ENCODE results near the gene TEAD1.

The TEAD1 gene

DNA sequence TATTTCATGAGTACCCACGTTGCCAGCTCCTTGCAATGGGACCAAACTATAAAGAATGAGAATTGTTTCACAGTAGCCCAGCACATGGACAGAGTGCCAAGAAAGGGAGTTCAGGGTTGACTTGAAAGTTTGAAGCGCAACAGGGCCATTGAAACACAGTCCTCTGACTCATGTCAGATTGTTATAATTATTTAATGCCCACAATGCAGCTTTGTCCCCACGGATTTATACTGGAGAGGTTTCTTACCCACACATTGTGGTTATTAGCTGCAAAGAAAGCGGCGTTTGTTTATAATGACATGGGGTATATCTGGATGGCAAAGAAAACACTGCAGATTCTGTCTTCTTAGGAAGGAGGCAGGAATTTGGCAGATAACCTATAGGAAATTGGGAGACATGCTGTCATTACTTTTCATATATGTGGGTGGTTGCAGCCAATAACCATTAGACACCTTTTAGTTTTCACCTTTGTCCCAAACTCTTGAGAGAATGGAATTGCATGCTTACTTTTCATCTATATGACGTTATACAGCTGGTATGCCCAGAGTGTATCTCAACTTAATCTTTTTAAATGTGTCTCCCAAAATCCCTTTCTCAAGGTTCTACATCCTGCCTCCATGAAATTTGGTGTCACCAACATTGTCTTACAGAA lies 143.6 kb downstream of the TEAD1 start:
- no peak for DNase-seq

DNA sequence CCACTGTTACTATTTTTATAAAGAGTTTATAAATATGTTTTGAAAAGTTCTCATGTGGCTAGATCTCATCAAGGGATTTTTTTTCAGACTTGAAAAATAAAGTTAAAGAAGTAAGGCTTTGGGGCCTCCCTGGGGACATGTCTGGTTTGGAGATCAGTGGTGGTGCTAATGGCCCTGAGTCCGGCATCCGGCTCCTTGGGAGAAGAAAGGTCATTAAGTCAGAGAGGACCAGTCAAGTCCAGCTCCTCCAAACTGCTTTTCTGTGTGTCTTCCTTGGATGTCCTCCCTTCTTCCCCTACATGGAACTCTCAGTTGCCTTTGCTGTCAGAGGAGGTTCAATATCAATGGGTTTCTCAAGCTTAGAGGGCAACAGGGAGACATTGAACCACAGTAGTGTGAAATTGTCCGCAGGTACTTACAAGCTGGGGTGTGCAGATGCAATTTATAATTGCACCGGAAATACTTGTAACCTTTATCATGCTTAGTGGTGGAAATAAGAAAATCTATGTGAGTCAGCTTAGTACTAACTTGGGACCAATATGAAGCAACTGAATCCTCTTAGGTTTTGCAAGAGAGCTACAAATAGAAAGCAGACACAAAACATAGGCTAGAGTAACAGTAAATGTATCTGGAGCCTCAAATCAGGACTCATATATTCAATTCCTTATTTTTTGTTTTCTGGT lies 144.3 kb downstream of the TEAD1 start:
- no peak for DNase-seq

DNA sequence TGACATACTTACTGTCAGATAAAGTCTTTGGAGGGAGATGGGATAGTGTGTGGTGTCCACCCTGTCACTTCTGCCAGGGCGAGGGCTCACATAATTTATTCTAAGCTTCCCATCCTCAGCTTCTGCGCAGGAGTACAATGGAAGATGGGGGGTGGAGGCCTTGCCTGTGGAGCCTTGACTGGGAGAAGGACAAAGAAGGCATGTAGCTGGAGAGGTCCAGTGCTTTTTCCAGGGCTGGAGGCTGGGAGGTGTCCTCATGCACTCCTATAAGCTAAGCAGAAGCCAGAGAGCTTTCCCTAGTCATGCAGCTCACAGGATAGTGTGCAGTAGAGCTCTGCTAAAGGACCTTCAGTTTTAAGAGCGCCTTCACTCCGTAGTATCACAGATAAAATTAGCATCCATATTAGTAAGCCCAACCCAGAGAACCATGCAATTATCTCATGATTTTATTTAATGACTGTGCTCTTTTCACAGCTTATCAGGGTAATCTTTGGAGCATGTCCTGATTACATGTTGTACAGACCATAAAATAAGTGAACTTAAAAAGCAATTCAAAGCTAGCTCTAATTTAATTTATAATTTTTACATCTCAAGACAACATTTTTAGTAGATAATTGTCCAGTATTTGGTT lies 148.3 kb downstream of the TEAD1 start:
- DNase-seq, result no peak

DNA sequence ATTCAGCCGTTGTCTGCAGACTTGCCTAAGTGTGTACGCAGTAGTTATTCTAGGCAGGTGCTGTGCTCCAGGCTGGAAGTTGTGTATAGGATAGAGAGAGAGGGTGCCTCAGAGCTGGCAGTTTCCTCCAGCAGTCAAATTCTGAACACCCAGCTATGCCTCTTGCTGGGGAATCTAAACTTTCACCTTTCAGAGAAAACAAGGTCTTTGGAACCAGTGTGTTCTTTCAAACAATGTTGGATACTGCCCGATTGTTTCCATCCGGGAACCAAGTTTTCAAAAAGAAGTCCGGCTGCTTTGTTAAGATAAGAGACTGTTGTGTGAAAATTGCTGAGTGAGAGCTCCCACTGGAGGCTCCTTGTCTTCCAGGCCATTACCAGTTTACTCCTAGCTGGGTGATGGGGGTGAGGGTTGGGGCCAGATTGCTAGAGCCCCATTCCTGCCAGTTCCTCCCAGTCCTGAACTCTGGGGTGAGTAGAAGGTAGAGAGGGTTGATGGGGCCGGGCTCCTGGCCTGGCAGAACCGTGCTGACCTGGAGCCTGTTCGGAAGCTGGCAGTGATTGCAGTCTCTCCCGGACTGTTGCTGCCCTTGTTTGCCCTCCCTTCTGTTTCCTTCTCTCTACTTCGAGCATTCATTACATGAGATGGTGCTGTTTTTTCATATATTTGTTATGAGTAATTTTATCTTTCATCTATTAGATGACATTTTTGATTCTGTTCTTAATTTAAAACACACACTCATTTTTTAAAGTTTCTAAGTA lies 150.2 kb downstream of the TEAD1 start:
- DNase-seq, result no peak

DNA sequence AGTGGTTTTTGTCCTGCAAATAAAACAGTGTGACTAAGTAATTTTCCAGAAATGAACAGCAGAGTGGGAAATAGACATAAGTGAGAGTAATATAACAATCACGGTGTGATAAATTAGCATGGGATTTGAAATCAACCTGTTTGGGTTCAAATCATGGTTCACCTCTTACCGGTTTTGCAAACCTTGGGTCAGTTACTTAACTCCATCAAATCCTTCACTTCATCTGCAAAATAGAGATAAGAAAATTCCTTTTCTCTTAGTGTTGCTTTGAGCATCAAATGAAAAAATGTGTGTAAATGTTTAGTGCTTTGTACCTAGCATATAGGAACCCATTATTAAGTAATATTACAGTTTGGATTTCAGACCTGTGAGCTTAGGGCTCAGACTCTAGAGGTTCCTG lies 152.2 kb downstream of the TEAD1 start:
- DNase-seq, result no peak

DNA sequence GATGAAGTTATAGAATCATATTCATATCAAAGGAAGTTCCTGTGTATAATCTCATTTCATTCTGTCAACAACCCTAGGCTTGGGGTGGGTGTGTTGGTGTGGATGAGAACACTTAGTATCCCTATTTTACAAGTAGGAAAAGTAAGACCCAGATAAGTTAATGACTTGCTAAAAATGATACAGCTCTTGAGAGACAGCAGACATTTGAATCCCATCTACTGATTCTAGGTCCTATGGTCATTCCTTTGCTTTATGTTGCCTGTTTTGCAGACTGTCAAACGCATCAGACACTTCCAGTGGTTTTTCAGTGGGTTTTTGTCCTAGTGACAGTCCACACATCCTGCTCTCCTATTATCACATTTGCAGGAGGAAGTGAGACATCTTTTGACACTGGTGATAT lies 153.1 kb downstream of the TEAD1 start:
- no peak for DNase-seq

DNA sequence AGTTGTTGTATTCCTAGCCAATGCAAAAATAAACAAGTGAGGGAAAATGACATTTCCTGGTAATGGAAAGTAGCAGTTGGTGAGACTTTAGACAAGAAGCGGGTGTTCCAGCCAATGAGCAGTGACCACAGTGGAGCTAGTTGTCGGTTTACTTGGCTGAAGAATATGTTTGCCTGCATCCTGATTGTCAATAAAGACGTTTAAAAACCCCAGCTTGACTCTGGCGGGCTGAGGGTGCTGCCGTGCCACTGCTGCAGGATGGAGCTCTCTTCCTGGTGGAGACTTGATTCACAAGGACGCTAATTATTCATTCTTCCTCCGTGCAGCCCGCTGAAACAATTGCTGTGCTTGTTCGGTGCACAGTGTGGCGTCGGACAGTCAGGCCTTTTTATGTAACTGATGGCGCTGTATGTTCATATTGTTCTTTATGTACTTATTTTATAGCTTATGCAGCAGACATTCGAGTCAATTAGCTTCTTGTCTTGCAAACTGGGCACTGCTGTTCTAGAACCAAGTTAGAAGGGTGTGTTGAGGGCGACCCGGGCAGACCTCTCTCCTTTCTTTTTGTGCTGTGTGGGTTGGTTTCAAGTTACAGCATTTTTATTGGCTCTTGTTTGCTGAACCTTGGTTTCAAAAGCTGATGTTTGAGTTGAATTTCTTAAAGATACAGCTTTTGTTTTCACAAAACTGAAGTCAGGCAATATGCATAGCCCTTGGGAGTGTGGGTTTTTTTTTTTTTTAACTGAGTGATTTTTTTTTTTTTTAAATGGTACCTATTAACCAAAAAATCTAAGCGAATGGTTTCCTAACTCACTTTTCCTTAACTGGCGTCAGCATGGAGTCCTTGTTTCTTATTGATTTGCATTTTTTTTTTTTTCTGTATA lies 153.9 kb downstream of the TEAD1 start:
- no peak for DNase-seq

DNA sequence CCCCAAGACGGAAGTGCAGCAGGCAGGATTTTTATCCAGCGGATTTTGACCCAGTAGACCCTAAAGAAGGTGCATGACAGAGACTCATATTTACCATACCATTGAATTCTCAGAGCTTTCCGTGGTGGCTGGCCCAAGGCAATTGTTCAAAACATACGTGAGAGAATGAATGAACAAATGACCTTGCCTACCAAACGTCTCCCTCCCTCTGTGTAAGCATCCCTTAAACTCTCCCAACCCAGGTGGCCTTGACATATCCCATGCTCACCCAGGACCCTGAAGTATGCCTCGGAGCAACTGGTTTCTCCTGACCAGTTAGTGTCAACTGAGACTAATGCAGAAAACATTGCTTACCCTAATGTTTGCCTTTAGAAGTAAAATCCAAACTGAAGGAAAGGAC lies 154.9 kb downstream of the TEAD1 start:
- DNase-seq, result no peak

DNA sequence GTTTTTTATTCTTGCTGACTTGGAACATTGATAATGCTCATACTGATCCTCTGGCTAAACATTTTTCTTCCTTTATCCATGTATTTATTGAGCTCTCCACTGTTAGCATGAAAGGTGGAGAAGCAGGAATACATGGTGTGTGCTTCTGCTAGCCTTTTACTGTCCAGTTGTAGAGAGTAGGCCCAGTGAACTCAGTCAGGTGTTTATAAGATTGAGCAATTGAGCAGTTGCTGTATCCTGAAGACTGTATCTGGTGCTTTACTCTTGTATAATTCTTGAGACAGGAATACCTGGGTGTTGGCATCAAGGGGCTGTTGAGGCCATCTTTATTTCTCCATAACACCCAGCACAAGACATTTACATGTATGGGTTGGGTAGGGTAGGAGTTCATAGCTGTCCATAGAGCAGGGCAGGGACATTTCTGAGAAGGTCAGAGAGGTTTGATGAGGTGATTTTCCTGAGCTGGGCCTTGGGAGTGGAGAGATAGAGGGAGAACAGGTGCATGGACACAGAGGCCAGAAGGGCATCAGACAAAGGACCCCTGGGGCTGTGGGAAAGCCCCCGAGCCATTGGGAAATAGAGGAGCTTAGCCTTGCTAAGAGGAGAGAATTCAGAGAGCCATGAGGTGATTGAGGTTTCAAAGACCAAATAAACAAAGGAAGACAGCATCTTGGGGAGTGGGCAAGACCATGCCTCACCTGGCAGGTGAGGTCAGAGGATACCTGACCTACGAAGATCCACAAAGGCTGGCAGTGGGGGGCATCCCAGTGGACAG lies 155.5 kb downstream of the TEAD1 start:
- no peak for DNase-seq

DNA sequence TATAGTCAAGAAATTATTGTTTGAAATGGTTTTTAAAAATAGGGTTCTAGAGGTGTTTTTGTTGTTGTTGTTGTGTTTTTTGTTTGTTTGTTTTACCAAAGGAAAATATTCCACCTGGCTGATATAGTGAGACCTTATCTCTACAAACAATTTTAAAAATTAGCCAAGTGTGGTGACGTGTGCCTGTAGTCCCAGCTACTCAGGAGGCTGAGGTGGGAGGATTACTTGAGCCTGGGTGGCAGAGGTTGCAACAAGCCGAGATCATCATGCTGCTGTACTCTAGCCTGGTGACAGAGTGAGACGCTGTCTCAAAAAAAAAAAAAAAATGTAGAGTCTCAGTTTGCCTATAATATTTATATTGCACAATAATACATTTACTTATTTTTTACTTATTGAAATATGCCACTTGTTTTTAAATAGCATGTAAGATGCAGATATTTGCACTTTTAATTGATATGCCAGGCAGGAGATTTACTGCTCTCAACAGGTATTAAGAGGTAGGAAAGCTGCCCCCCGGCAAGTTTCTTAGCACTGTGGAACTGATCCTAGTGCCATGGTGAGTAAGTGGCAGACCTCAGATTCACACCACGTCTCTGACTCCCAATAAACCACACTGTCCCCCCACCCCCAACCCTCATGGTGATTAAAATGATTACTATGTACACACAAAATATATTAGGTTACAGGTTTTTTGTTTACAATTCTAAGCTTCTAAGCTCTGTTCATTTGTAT lies 157.4 kb downstream of the TEAD1 start:
- DNase-seq, result no peak

DNA sequence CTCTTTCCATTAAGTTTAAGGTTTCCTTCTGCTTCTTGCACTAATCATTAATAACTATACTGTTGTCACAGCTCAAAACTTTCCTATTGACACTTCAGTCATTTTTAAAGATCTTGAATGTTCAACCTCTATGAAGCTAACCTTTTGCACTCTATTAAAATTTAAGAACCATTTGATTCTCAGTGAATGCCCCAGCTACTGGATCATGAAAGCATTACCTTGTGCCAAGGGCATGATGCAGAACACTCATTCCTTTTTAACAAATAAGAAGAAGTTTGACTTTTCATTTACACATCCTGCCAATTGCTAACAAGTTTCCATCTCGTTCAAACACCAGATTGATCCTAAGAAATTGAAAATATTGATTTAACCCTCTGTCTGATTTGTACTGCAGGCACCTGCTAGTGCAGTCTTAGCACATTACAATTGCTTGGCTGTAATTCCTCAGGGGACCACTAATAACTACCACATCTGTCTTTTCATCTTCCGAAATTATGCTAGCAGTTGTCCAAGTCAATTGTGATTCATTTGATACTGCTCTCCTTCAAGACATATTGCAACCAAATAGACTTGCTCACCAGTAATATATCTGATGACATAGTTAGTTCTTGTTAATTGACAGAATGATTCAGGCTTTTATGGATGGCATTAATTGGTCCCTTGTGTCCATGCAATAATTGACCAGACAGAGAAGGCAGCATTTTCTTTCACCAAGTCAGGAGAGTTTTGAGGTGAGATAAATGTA lies 158.4 kb downstream of the TEAD1 start:
- DNase-seq, result no peak

DNA sequence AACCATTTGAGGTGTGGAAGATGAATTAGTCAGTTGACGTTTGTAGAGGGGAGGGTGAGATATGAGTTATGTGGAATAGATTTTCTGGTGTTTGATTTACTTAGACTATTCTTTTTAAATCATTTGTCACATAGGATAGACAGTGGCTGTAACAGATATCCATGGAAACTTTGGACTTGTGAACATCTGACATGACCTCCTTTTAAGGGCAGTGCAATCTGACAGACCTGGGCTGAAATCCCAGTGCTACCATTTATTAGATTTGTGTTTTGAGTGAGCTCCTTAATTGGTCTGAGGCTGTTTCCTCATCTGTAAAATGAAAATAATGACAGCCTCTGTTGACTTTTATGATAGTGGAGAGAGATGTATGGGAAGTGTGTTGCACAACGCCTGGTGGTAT lies 159.9 kb downstream of the TEAD1 start:
- no peak for DNase-seq

DNA sequence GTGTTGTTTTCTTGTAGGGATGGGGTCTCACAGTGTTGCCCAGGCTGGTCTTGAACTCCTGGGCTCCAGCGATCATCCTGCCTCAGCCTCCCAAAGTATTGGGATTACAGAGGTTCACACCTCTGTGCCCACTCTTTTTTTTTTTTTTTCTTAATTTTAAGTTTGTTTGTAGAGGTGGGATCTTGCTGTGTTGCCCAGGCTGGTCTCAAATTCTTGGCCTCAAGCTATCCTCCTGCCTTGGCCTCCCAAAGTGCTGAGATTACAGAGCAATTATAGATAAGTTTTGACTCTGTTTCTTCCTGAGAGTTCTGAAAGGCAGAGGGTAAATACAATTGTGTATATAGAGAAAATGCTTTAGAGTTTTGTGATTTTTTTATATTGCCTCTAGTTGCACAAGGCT lies 160.4 kb downstream of the TEAD1 start:
- no peak for DNase-seq

DNA sequence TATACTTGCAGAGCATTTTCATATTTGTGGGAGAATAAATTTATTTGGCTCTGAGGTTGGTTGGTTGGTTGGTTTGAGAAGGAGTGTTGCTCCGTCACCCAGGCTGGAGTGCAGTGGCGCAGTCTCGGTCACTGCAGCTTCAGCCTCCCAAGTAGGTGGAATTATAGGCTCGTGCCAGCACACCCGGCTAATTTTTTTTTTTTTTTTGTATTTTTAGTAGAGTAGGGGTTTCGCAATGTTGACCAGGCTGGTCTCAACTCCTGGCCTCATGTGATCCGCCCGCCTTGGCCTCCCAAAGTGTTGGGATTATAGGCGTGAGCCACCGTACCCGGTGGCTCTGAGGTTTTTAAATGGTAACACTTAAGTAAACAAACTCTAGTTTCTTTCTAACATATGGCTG lies 161.1 kb downstream of the TEAD1 start:
- no peak for DNase-seq

DNA sequence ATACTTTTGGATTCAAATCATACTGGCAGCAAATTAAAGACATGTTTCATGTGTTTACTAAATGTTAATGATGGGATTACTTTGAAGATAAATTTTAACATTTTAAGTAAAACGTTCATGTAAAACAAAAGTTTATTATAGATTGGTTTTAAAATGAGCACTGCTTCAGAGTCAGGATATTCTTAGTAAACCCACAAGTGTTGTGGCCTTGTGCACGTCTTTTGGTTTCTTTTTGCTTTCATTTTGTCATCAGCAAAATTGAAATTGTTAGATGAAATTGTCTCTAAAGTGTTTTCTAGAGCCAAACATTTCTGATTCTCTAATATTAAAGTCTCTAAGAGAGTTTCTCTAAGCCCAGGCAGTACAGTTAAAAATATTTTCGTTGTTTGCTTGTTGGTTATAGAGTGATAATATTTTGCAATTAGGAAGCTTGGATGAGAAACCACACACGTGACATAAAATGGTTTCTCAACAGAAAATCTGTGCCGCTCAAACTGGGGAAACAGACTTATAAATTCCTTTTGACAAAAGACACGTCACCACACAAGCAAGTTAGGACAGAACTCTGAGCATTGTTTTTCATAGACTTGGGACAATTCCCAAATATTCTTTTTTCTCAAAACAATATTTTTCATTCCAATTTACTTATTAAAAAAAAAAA lies 164.4 kb downstream of the TEAD1 start:
- DNase-seq, result no peak

DNA sequence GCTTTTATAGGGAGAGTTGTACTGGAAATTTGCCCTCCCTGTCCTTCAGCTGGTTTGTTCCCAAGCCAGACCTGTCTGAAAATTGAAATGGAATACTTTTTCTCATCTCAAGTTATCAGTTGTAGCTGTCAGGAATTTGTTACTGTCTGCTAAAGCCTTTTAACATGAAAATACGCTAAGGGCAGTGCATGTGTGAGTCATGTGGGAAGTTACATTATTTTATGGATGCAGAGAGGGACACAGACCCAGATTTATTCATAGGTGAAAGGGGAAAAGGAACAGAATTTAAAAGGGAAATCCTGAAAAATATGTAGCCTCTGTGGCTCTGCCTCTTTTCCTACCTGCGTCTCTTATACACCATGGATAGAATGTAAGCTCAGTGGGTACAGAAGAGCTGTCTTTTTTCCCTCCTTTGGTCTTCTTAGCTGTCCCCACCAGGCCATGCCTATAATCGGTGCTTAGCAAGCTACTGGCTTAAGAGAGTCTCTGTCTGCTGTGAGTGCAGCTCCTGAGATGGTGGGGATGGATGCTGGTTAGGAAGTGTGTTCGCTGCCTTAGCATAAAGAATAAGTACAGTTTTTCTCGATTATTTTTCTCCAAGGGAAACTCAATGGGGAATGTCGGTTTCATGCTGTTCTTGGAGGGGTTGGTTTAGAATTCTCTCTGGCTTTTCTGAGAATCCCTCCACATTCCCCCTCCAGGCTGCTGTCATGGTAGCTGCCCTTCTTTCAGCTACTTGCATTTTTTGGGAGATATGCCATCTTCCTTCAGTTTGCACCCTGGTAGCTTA lies 166.8 kb downstream of the TEAD1 start:
- no peak for DNase-seq

DNA sequence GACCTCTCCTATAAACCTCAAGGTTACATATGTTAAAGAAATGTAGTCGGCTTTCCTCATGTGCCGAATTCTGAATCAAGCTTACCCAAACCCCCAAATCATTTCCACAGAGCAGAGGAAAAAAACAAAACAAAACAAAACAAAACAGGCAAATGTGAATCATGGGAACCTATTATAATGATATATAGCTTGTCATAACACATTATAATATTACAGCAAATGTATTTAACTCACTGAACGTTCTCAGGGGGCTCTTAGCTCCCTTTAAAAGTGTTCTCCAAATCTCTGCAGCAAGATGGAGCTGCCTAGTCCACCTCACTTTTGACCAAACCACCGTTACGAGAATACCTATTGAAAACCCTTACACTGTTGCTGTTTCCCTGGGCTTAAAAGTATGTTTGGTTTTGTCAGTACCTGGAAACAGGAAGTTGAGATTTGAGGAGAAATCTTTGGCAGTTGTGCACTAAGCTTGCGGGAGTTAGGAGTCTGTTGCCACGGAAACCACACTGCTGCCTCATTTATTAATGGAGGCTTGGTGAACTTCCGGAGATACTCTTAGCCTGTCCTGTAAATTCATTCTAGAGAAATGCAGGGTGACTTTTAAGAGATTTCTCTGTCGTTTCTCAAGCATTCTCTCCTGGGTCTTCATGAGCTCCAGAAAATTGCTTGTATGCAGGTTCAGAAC lies 167.9 kb downstream of the TEAD1 start:
- DNase-seq, result no peak

DNA sequence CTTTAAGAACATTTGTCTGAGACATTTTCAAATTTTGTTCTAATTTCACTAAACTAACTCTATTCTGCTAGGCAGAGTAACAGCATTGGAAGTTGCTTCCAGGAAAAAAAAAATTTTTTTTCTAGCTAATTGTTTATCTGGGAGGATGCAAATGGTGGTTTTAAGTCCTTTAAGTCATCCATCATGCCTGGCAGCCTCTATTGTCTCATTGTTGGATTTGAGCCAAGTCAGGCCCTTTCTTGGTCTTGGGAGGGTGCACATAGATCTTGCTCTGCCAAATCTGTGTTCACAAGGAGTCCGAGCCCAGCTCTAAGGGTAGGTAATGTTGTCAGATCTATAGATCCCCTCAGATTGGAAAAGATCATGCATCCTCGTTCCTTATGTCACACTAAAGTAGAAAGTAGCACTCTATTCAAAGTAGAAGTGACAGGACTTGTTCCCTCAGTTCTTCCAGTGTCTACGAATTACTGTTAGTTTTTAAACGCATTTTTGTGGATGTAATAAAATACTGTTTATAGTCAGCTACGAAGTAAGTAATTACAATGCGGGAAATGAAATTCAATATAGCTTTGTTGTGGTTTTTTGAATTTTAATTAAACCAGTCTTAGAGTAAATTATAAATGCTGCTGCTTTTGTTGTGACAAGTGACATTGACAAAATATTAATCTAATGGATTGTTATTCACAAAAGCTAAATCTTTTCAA lies 168.9 kb downstream of the TEAD1 start:
- no peak for DNase-seq

Data from GF-D8 (cell line).